ENCODE data around the gene NFATC2.
"Not testable (repeated sequence)": the region's sequence is repeated elsewhere in the genome, so short reads cannot be mapped to it uniquely, and the experiment has no call there.

- not testable (repeated sequence) for TF ChIP-seq CTCF, POLR2A, POLR2AphosphoS5 (IDR thresholded peaks at IDR 0.05)
Measured at GRCh38 chr20:51540074-51540473, 2.4 kb downstream of the NFATC2 start.
